Memory B cell (primary cell): ENCODE measurements around the gene ANKH.
"Not testable (repeated sequence)": the region's sequence is repeated elsewhere in the genome, so short reads cannot be mapped to it uniquely, and the experiment has no call there.

ENCODE experiments used
- ATAC-seq: fragments of 150-1000 bp; cut with Tn5 transposase; 2 replicates; pipeline ENCODE4 v1.10.0; 2021; ENCODE audit warnings: low read depth, mild to moderate bottlenecking, moderate library complexity
- DNase-seq, 2 donors: peaks; one replicate each; pipeline ENCODE4 v3.0.0; 2022; ENCODE audit warnings: low spot score in 2 of 2
- H3K27ac Mint-ChIP-seq: one replicate; pipeline ENCODE4 v1.8.0; 2022; ENCODE audit warnings: mild to moderate bottlenecking, moderate library complexity, mixed read lengths
- H3K27me3 Mint-ChIP-seq: one replicate; pipeline ENCODE4 v1.8.0; 2022; ENCODE audit warnings: mixed read lengths
- H3K36me3 Mint-ChIP-seq: one replicate; pipeline ENCODE4 v1.8.0; 2022; ENCODE audit warnings: mild to moderate bottlenecking, mixed read lengths
- H3K4me1 Mint-ChIP-seq: one replicate; pipeline ENCODE4 v1.8.0; 2022; ENCODE audit warnings: mixed read lengths
- H3K4me3 Mint-ChIP-seq: one replicate; pipeline ENCODE4 v1.8.0; 2022; ENCODE audit warnings: mild to moderate bottlenecking, moderate library complexity, mixed read lengths
- H3K9me3 Mint-ChIP-seq: one replicate; pipeline ENCODE4 v1.8.0; 2022; ENCODE audit warnings: mixed read lengths

Gene ANKH

DNA sequence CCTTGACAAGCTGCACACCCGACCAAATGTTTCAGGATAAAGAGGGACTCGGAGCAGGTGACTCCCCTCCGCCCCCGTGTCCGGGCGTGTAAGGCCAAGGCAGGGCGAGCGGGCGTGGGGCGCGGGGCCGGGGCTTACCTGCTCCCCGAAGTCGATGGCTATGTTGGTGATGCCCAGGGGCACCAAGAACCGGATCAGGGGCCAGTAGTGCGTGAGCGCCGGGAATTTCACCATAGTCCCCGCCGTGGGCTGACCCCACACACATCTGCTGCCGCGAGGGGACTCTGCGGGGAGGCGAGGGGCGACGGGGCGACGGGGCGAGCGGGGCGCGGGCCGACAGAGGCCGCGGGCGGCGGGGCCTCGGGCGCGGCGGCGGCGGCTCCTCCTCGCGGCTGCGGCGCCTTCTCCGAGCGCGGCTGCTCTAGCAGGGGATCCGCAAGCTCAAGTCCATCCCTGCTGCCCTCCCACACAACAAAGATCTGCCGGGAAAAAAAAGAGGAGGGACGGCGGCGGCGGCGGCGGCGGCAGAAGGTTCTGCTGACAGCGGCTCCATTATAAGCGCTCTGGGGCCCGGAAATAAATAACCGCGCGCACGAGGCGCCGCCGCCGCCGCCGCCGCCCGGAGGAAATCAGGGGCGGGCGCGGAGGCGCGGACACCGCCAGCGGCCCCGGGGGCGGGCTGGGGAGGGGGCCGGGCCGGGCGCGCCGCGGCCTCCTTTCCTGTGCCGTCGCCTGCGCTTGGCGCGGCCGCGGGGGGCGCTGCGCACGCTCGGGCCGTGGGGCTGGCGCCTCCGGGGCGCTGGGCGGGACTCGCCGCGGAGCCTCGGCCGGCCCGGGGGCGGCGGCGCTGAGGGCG, at the start of gene ANKH:
TSS of gene ANKH (minus strand) at position 565 of the 856 bp plus-strand sequence. CDS start at position 234, 331 bp downstream.
- Mint-ChIP-seq H3K27me3 (no peaks in the 10 kb centered on the region), H3K4me1 (peaks cover 21% of the 10 kb centered on the region), H3K4me3 (peak within 1 kb of the TSS; percentile 94), H3K27ac (peak within 1 kb of the TSS; percentile 88), H3K36me3 (no peaks in the 10 kb centered on the region), H3K9me3 (no peaks in the 10 kb centered on the region)
- ATAC-seq (peak; percentile 85), DNase-seq (peak; percentile 82)

GRCh38 chr5:14920121-14920520, 48.5 kb upstream of the ANKH start:
- no peaks in the 10 kb centered on the region for H3K9me3 Mint-ChIP-seq
- H3K4me1 Mint-ChIP-seq = peaks cover 4% of the 10 kb centered on the region
- ATAC-seq = no peak
- H3K4me3 Mint-ChIP-seq = no peak overlapping the region
- DNase-seq = no peak
- peaks cover 4% of the 10 kb centered on the region for H3K27me3 Mint-ChIP-seq
- no peak overlapping the region for H3K27ac Mint-ChIP-seq
- no peaks in the 10 kb centered on the region for H3K36me3 Mint-ChIP-seq

DNA sequence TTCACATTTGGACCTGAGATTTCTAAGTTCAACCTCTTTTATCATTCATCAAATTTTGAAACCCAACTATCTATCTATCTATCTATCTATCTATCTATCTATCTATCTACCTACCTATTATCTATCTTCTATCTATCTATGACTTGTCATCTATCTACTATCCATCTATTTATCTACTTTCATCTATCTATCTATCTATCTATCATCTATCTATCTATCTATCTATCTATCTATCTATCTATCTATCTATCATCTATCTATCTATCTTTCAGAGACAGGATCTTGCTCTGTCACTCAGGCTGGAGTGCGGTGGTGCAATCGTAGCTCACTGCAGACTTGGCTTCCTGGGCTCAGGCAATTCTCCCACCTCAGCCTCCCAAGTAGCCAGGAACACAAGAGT, 47.5 kb upstream of the ANKH start:
- H3K27me3 Mint-ChIP-seq, DNase-seq, H3K4me1 Mint-ChIP-seq, H3K36me3 Mint-ChIP-seq, ATAC-seq, H3K4me3 Mint-ChIP-seq, H3K27ac Mint-ChIP-seq, H3K9me3 Mint-ChIP-seq: not testable (repeated sequence)

DNA sequence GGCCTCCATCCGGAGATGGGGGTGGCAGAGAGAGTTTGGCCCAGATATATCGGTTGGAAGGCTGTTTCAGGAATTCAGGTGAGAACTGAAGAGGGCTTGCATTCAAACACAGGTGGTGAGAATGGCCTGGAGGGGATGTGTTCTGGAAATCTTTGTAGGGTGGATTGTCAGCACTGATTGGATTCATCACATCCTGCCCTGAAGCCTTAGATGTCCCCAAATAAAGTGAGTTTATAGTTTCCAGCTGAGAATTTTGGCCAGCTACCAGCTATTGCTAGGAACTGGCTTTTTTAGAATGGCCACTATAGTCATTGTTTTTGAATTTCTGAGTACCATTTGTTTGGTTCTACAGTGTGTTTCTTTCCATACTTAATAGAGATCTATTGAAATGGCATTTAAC, 46.1 kb upstream of the ANKH start:
- DNase-seq = no peak
- no peak overlapping the region for H3K4me3 Mint-ChIP-seq
- peaks cover 6% of the 10 kb centered on the region for H3K27me3 Mint-ChIP-seq
- no peaks in the 10 kb centered on the region for H3K4me1 Mint-ChIP-seq
- H3K36me3 Mint-ChIP-seq = no peaks in the 10 kb centered on the region
- no peaks in the 10 kb centered on the region for H3K9me3 Mint-ChIP-seq
- no peak for ATAC-seq
- H3K27ac Mint-ChIP-seq = no peak overlapping the region

- Mint-ChIP-seq H3K27me3 (peaks cover 11% of the 10 kb centered on the region), H3K4me1 (no peaks in the 10 kb centered on the region), H3K36me3 (no peaks in the 10 kb centered on the region), H3K27ac (no peak overlapping the region), H3K4me3 (no peak overlapping the region), H3K9me3 (no peaks in the 10 kb centered on the region)
- ATAC-seq (no peak), DNase-seq (no peak)
Measured at GRCh38 chr5:14915291-14915952, 43.8 kb upstream of the ANKH start.

GRCh38 chr5:14914623-14915260, 43.2 kb upstream of the ANKH start:
- ATAC-seq (no peak), DNase-seq (no peak)
- Mint-ChIP-seq H3K27ac (no peak overlapping the region), H3K27me3 (peaks cover 11% of the 10 kb centered on the region), H3K9me3 (no peaks in the 10 kb centered on the region), H3K4me3 (no peak overlapping the region), H3K36me3 (no peaks in the 10 kb centered on the region), H3K4me1 (no peaks in the 10 kb centered on the region)

DNA sequence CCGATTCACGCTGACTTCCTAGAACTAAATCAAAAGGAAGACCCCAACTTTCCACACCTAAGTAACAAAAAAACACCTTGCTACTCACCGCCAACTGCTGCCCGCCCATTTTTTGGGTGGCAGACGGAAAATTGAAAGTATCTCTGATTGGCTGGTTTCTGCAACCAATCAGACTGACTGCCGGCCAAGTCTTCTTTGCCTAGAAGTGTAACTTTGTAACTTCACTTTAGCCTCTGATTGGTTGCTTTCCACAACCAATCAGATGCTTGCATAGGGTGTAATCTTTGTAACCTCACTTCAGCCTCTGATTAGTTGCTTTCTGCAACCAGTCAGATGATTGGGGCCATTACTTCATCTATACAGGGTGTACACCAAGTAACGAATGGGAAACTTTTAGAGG, 42.6 kb upstream of the ANKH start:
- Mint-ChIP-seq H3K9me3 (no peaks in the 10 kb centered on the region), H3K36me3 (no peaks in the 10 kb centered on the region), H3K27me3 (peaks cover 11% of the 10 kb centered on the region), H3K4me3 (no peak overlapping the region), H3K4me1 (no peaks in the 10 kb centered on the region), H3K27ac (no peak overlapping the region)
- ATAC-seq (no peak), DNase-seq (no peak)

DNA sequence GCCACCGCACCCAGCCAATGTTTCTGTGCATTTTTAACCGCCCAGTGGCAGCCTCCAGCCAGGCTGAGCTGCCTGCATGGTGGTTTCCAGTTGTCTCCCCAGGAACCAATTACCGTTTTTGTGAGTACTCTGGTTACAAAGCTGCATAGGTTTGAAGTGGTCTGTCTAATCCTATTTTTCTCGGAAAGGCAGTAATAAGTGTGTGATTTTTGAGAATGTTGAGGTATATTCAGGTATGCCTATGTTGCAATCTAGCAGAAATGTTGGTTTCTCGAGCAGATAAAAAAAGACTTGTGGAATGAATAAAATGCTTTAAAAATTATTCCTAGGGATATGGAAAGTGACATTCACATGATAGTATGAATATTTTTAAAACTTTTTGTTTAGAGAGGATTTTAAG, 41.5 kb upstream of the ANKH start:
- Mint-ChIP-seq H3K27ac (no peak overlapping the region), H3K4me1 (no peaks in the 10 kb centered on the region), H3K36me3 (no peaks in the 10 kb centered on the region), H3K4me3 (no peak overlapping the region), H3K9me3 (no peaks in the 10 kb centered on the region), H3K27me3 (peaks cover 8% of the 10 kb centered on the region)
- ATAC-seq (no peak), DNase-seq (no peak)

DNA sequence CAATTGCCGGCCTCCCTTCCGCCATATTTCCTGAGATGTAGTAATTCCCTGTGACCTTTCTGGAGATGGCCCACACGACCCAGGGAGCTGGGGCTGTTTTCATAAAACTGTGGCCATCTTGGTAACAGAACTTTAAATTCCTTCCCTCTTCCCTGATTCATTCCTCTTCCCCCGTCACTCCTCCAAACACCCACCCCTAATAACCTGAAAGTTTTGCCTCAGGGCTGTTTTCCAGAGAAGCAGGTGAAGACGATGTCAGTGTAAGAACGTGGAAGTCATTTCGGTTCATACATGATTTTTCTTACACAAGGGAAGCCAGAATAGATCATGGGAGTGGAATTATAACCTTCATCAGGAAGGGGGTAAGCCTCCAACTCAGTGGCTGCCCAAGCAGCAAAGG, 40.6 kb upstream of the ANKH start:
- H3K4me3 Mint-ChIP-seq = no peak overlapping the region
- H3K27me3 Mint-ChIP-seq = peaks cover 8% of the 10 kb centered on the region
- DNase-seq = no peak
- H3K27ac Mint-ChIP-seq = no peak overlapping the region
- H3K4me1 Mint-ChIP-seq = no peaks in the 10 kb centered on the region
- no peaks in the 10 kb centered on the region for H3K9me3 Mint-ChIP-seq
- no peaks in the 10 kb centered on the region for H3K36me3 Mint-ChIP-seq
- ATAC-seq = no peak

DNA sequence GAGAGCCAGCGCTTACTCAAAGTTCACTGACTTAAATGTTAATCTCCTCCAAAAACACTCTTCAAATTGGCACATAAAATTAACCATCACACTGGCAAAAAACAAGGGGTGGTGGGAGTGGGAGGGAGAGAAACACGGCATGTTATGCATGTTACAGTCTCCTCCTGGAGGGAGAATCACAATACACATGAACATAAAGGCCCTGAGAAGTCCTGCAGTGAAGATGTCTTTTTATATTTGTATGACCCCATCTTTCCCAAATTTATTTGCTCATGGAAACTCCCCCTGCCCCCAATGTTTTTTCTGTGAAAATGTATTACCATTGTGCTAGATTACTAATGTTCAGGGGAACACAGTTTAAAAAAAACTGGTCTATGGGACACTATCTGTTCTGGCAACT, 37.8 kb upstream of the ANKH start:
- DNase-seq (no peak), ATAC-seq (no peak)
- Mint-ChIP-seq H3K4me3 (no peak overlapping the region), H3K4me1 (no peaks in the 10 kb centered on the region), H3K9me3 (no peaks in the 10 kb centered on the region), H3K27ac (no peak overlapping the region), H3K27me3 (peaks cover 5% of the 10 kb centered on the region), H3K36me3 (no peaks in the 10 kb centered on the region)

GRCh38 chr5:14908172-14908571, 36.6 kb upstream of the ANKH start:
- no peak for ATAC-seq
- Mint-ChIP-seq H3K36me3 (no peaks in the 10 kb centered on the region), H3K4me1 (no peaks in the 10 kb centered on the region), H3K9me3 (no peaks in the 10 kb centered on the region), H3K4me3 (no peak overlapping the region), H3K27ac (no peak overlapping the region), H3K27me3 (peaks cover 5% of the 10 kb centered on the region)
- no peak for DNase-seq

GRCh38 chr5:14906628-14907027, 35.0 kb upstream of the ANKH start:
- Mint-ChIP-seq H3K9me3 (no peaks in the 10 kb centered on the region), H3K27me3 (peaks cover 3% of the 10 kb centered on the region), H3K36me3 (no peaks in the 10 kb centered on the region), H3K4me1 (no peaks in the 10 kb centered on the region), H3K27ac (no peak overlapping the region), H3K4me3 (no peak overlapping the region)
- DNase-seq = no peak
- ATAC-seq = no peak

DNA sequence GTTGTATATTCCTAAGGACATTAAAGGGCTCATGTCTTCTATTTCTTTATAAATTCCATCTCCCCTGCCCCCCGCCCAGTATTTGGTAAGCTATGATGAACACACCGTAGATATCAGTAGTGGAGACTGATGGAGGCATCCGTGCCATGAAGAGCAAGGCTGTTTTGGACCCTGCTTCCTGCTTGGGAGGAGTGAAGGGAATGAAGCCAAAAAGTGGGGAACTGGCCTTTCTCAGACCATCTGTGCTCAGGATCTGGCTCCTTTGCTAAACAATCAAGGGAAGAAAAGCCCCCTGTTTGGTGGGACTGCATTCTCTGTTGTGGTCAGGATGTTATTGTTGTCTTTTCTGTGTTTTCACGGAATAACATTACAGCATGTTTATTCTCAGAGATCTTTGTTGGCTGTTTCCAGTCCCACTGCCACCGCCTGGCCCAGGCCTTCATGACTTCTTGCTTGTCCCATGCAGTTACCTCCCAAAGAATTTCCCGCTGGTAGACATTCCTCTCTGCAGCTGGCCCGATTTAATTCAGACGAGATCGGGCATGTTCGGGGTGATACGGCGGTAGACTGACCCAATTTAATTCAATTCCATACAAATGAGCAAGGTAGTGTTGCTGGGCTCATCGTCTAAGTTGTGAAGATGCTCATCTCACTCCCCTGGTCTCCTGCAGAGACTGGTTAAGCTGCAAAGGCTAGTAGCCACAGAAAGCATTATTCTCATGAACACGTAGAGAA, 31.4 kb upstream of the ANKH start:
- DNase-seq (no peak), ATAC-seq (no peak)
- Mint-ChIP-seq H3K27ac (no peak overlapping the region), H3K4me1 (no peaks in the 10 kb centered on the region), H3K36me3 (no peaks in the 10 kb centered on the region), H3K27me3 (no peaks in the 10 kb centered on the region), H3K4me3 (no peak overlapping the region), H3K9me3 (no peaks in the 10 kb centered on the region)
